DOHH2 (cell line): ENCODE data around the gene CEMIP.

Experiments
- H3F3A ChIP-seq: fragments of 200-600 bp; sonication (generic), shearing (Covaris generic); 2 replicates; pipeline ENCODE4 v1.6.0; 2016; ENCODE audit warnings: antibody characterized with exemption, mild to moderate bottlenecking; ENCODE audit not compliant: control insufficient read depth, insufficient read depth
- H3K27ac ChIP-seq: fragments of 200-600 bp; sonication (generic); 2 replicates; pipeline ENCODE4 v1.5.1; 2014; ENCODE audit warnings: low read depth, mild to moderate bottlenecking, low read length, moderate library complexity
- H3K27me3 ChIP-seq: fragments of 200-600 bp; sonication (generic); 2 replicates; pipeline ENCODE4 v1.6.1; 2014; ENCODE audit warnings: mild to moderate bottlenecking, low read length, mixed read lengths; ENCODE audit not compliant: control insufficient read depth
- H3K36me3 ChIP-seq: fragments of 200-600 bp; sonication (generic); 2 replicates; pipeline ENCODE4 v1.6.1; 2014; ENCODE audit warnings: mild to moderate bottlenecking, low read length, moderate library complexity, mixed read lengths; ENCODE audit not compliant: control insufficient read depth
- H3K4me1 ChIP-seq: fragments of 200-600 bp; sonication (generic); 2 replicates; pipeline ENCODE4 v1.6.1; 2014; ENCODE audit warnings: mild to moderate bottlenecking, low read length, mixed read lengths; ENCODE audit not compliant: control insufficient read depth
- H3K4me2 ChIP-seq: fragments of 200-600 bp; sonication (generic); 2 replicates; pipeline ENCODE4 v1.6.0; 2014; ENCODE audit warnings: mild to moderate bottlenecking, low read length, moderate library complexity
- H3K4me3 ChIP-seq: fragments of 200-600 bp; sonication (generic); 2 replicates; pipeline ENCODE4 v1.5.1; 2014; ENCODE audit warnings: mild to moderate bottlenecking, low read length, mixed read lengths
- H3K79me2 ChIP-seq: fragments of 200-600 bp; sonication (generic); 2 replicates; pipeline ENCODE4 v1.6.1; 2014; ENCODE audit warnings: mild to moderate bottlenecking, low read length, mixed read lengths; ENCODE audit not compliant: control insufficient read depth
- H3K9me2 ChIP-seq: fragments of 200-600 bp; sonication (generic); replicated peaks from 2 replicates; pipeline ENCODE4 v1.6.1; 2014; ENCODE audit warnings: mild to moderate bottlenecking, low read length, mixed read lengths; ENCODE audit not compliant: control insufficient read depth
- H3K9me3 ChIP-seq: fragments of 200-600 bp; sonication (generic); 2 replicates; pipeline ENCODE4 v1.6.1; 2014; ENCODE audit warnings: antibody characterized with exemption, low read length, mixed read lengths; ENCODE audit not compliant: control insufficient read depth, insufficient read depth
- H4K20me1 ChIP-seq: fragments of 200-600 bp; sonication (generic); 2 replicates; pipeline ENCODE4 v1.6.0; 2014; ENCODE audit warnings: low read depth, mild to moderate bottlenecking, antibody characterized with exemption, low read length, moderate library complexity; ENCODE audit not compliant: control insufficient read depth, insufficient read depth
- EZH2phosphoT487 ChIP-seq: fragments of 200-600 bp; sonication (generic); IDR thresholded peaks from 2 replicates; pipeline ENCODE4 v1.6.1; 2017; ENCODE audit warnings: borderline replicate concordance, mild to moderate bottlenecking, antibody characterized with exemption, low read length, moderate library complexity, mixed read lengths
- TF ChIP-seq, protein P1 (sequence below): fragments of 200-600 bp; sonication (generic); IDR thresholded peaks from one replicate; pipeline ENCODE4 v1.5.1; 2014; ENCODE audit warnings: antibody characterized with exemption, mild to moderate bottlenecking, low read depth, low read length; ENCODE audit not compliant: poor library complexity, severe bottlenecking

Gene CEMIP

DNA sequence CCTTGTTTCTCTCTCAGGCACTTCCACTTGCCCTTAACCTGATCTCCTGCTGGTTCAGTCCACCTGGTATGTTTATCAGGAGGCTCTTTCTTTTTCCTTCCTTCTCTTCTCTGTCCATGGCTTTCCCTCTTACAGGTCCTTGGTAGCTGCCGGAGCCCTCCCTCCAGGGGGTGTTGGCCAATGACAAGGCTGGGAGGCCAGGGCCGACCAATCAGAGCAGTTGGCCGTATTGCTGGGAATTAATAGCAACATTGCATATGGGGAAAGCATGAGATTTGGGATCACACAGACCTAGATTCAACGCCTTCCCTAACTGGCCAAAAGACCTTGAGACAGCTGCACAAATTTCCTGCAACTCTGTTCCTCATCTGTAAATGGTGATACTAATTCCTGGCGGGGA, 62.4 kb downstream of the CEMIP start:
- Histone ChIP-seq H3K4me2 (no peak overlapping the region), H3F3A (no peaks in the 10 kb centered on the region), H3K27me3 (no peaks in the 10 kb centered on the region), H3K36me3 (no peaks in the 10 kb centered on the region), H3K9me2 (no peaks in the 10 kb centered on the region), H3K79me2 (no peaks in the 10 kb centered on the region), H3K4me3 (no peak overlapping the region), H3K4me1 (no peaks in the 10 kb centered on the region), H3K9me3 (no peaks in the 10 kb centered on the region), H4K20me1 (no peaks in the 10 kb centered on the region), H3K27ac (no peak overlapping the region)
- TF ChIP-seq EZH2phosphoT487, result no peak
- TF ChIP-seq, protein P1, sequence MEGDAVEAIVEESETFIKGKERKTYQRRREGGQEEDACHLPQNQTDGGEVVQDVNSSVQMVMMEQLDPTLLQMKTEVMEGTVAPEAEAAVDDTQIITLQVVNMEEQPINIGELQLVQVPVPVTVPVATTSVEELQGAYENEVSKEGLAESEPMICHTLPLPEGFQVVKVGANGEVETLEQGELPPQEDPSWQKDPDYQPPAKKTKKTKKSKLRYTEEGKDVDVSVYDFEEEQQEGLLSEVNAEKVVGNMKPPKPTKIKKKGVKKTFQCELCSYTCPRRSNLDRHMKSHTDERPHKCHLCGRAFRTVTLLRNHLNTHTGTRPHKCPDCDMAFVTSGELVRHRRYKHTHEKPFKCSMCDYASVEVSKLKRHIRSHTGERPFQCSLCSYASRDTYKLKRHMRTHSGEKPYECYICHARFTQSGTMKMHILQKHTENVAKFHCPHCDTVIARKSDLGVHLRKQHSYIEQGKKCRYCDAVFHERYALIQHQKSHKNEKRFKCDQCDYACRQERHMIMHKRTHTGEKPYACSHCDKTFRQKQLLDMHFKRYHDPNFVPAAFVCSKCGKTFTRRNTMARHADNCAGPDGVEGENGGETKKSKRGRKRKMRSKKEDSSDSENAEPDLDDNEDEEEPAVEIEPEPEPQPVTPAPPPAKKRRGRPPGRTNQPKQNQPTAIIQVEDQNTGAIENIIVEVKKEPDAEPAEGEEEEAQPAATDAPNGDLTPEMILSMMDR, result no peak

DNA sequence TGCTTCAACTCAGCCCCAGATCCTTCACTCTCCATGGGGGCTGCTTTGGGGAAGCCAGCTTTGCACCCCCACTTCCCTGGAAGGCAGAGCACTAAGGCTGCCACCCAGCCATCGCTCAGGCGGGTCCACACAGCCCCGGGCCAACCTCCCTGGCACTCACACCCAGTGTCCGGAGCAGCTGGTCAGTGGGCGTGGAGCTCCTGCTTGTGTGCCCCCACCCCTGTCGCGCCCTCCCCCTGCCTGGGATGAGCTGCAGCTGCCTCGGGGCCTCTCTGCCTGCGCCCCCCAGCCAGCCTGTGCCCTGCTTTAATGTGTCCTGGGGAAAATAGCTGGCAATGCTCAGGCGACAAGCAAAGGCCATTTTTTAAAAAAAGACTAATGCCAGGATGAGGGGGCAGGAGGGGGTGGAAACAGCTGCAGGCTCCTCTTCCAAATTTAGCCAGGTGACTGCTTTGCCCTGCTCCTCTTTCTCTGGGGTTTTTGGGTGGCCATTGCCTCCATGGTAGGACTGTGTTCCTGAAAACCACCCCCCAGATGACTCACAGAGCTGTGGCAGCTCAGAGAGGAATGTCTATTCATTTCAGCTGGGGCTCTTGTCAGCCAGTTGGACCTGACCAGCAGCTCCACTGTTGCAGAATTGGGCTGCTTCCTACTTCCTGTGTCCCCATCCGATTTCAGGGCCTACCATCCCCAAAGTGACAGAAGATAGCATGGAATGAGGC, 65.0 kb downstream of the CEMIP start:
- Histone ChIP-seq H3K9me3 (no peaks in the 10 kb centered on the region), H3F3A (no peaks in the 10 kb centered on the region), H3K27me3 (no peaks in the 10 kb centered on the region), H3K4me2 (no peak overlapping the region), H3K4me1 (no peaks in the 10 kb centered on the region), H3K79me2 (no peaks in the 10 kb centered on the region), H4K20me1 (no peaks in the 10 kb centered on the region), H3K36me3 (no peaks in the 10 kb centered on the region), H3K4me3 (no peak overlapping the region), H3K9me2 (no peaks in the 10 kb centered on the region), H3K27ac (no peak overlapping the region)
- TF ChIP-seq EZH2phosphoT487, result no peak
- TF ChIP-seq, protein P1, result no peak

DNA sequence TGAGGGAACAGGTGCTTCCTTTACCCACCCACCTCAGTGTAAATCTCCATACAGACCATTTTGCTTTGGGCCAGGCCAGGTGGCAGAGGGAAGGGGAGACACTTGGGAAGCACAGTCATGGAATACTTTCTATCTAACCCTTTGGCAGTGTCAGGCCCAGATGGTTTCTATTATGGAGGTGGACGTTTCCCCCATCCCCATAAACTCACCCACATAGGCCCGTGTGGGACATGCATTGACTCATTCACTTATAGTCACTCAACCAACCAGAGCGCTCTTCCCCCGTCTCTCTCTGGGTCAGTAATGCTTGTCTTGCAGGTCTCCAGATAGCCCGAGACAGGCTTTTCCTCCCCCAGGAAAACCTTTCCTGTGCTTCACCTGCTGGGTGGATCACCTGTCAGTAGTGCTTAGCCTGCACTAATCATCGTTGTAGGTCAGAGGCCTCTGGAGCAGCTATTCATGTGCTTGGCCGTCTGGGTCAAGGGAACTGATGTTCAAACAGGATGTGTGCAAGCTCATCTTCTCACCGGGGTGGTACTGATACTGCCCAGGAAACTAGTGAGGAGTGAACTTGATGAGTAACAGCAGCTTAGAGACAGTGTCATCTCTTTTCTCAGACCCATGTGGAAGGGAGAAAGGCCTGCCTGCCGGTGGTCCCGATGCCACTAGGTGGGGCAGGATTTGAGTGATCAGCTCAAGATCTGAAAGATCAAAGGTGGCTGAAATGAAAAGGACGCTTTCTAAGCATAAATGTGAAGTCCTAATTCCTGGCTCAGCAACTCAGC, 67.1 kb downstream of the CEMIP start:
- no peaks in the 10 kb centered on the region for H3K27me3 ChIP-seq
- H3F3A ChIP-seq, result no peaks in the 10 kb centered on the region
- no peaks in the 10 kb centered on the region for H3K79me2 ChIP-seq
- TF ChIP-seq EZH2phosphoT487, result no peak
- TF ChIP-seq, protein P1, result no peak
- no peaks in the 10 kb centered on the region for H3K36me3 ChIP-seq
- H3K27ac ChIP-seq, result no peak overlapping the region
- no peaks in the 10 kb centered on the region for H4K20me1 ChIP-seq
- no peaks in the 10 kb centered on the region for H3K9me2 ChIP-seq
- H3K4me3 ChIP-seq, result no peak overlapping the region
- H3K9me3 ChIP-seq, result no peaks in the 10 kb centered on the region
- no peak overlapping the region for H3K4me2 ChIP-seq
- H3K4me1 ChIP-seq, result no peaks in the 10 kb centered on the region
